CD4-positive, alpha-beta T cell treated with Interleukin-21 for 1 hour (primary cell): Measurements from ENCODE around the gene GABRD.

Experiments
- DNase-seq: peaks from one replicate; pipeline ENCODE4 v3.0.0-alpha.2; 2020

The GABRD gene

DNA sequence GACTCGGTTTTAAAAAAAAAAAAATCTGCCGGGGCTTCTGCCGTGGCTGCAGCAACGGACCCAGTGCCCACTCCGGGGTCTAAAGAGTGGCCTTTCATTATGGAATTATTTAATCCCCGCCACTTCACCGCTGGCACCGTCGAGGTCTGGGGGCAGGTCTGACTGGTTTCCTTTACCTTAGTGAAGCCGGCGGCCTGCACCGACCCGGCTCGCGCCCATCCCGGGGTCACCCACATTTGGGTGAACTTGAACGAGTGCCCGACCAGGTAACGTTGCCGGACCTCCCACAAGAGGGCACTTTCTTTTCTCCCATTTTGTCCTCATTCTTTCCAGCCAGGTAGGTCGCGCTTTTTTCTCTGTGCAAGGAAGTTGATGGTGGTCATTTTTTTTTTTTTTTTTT lies 35.4 kb downstream of the GABRD start:
- DNase-seq: no peak

DNA sequence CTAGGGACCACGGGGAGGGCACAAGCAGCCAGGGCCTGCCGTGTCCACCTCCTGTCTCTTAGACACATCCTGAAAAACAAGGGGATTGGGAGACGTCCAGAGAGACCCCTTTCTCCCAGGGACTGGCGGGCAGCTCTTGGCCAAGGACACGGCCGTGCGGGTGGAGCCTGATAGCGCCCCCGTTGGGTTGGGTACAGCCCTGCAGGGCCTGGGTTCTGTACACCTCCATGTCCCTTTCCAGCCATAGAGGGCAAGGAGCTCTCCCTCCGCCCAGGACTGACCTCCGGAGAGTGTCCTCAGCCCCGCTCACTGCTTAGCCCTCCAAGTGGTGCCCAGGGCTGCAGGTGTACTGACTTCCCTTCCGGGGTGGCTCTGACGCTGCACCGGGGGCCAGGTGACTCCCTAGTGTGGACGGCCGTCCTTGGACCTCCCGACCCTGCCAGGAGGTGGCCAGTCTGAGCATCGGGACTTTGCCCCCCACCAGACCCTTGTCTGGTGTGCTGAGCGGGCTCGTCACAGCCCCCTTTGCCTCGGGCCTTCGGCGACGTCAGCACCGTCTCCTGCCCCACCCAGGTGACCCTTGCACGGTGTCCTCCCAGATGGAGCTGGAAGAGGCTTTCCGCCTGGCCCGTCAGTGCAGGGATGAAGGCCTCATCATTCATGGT lies 36.9 kb downstream of the GABRD start:
- no peak for DNase-seq

DNA sequence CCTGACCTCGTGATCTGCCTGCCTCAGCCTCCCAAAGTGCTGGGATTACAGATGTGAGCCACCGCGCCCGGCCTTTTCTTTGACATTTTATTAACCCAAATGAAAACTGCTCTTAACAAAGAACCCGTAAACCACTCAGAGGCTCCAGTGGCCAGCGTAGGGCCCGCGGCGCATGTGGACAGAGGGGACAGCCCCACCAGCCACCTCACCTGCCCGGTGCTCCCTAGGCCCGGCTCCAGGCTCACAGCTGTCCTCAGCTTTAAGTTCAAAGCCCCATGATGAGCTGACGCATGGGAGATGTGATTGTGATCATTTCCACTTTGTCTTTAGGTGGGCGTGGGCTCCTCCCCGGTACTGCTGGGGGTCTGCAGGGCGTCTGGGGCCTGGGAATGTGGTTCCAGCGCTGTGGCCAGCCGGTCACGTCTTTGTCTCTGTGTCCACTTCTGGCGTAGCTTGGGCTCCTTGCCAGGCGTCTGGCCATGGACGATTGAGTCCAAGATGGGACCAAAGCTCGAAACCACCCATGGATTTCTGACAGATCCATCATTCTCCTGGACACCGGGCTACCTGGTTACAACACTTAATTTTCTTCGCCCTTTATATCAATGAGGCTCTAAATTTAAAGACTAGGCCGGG lies 37.9 kb downstream of the GABRD start:
- DNase-seq: no peak

DNA sequence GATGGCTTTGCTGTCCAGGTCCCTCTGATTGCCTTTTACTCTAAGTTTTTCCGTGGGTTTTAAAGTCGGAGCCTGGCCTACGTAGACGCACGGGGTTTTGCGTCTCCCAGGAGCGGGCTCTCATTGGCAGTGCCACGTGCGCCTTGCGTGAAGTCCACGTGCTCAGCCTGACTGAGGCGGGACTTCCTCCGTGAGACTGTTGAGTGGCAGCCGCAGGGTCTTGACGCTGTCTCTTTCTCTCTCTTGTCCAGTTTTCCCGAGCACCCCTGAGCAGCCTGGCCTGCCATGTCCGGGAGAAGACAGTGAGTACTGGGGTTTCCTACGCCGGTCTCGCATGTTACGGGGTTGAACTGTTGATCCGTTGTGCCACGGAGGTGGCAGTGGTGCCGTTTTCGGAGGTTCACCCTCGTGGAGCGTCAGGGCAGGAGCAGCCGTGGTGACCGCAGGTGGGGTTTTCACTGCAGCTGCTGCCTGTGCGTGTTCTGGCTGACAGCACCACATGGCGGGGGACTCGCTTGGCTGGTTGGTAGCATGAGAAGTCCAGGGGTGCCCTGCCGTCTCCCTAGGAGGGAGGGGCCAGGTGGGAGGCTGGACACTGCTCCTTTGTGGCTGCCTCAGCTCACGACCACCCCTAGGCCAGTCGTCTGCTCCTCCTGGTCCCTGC lies 40.3 kb downstream of the GABRD start:
- no peak for DNase-seq

DNA sequence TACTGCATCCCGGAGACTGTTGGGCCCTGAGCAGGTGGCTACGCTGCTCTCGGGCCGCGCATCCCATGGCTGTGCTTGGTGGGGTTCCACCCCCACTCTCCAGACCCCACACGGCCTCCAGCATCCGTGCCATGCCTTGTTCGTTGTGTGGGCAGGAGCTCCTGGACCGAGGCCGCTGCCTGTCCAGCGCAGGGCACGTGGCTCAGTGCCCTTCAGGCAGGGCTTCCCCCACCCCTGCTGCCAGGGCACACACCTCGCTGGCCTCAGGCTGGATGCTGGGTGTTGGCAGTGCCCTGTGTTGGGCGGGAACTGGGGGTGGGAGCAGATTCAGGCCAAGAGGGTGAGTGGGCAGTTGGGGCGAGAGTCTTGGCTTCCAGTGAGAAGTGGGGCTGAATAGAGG lies 40.9 kb downstream of the GABRD start:
- no peak for DNase-seq

DNA sequence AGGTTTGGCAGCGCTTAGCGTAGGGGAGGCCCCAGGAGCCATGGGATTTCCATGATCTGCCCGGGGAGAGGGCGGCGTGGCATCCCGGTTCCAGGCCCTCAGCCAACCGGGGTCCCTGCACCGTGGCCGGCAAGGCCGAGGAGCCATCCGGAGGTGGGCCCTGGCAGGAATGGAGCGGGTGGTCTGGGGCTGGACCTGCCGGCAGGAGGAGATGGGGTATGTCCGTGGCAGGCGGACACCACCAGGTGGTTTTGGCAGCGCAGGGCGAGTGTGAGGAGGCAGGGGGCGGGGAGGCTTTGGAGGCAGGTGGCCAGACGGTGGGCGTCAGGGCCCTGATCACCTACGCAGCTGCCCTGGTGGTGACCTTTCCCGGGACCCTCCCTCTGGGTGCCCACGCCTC lies 41.4 kb downstream of the GABRD start:
- DNase-seq: no peak

DNA sequence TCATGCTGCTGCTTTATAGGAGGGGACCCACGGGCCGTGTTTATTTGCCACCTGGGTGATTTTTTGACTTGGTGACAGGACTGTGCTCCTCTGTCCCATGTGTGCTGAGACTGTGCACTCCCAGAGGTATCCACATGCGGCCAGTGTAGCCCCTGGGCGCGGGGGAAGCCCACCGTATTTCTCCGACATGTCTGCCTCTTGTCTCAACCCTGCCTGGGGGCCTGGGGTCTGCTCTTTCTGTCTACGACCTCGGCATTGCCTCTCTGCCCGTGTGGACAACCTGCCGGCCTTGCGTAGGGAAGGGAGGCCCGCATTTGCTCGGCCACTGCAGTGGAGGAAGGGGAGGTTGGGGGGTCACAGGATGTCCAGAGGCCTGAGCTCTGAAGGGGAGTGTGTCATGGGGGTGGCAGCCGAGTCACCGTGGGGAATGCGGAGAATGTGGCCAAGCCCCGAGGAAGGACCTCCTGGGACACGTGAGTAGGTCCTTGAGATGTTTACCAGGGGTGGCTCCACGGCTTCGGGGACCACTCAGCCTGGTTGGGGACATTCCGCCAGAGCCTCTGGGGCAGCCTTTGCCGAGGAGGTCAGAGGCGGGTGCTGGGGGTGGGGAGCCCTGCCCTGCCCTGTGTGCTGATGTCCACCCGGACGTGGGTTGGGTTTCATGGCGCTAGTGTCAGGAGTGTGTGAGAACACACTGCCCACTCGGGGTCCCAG lies 42.1 kb downstream of the GABRD start:
- DNase-seq: no peak

DNA sequence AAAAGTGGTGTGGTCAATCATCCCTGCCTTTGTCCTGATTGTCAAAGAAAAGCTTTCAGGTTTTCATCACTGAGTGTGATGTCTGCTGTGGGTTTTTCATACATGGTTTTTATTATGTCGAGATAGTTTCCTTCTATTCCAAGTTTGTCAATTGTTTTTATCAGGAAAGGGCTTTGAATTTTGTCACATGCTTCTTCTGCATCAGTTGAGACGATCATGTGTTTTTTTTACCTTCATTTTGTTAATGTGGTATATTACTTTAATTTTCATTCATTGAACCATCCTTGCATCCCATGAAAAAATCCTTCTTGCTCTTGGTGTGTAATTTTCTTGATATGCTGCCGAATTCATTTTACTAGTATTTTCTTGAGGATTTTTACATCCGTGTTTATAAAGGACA lies 46.6 kb downstream of the GABRD start:
- DNase-seq: no peak

DNA sequence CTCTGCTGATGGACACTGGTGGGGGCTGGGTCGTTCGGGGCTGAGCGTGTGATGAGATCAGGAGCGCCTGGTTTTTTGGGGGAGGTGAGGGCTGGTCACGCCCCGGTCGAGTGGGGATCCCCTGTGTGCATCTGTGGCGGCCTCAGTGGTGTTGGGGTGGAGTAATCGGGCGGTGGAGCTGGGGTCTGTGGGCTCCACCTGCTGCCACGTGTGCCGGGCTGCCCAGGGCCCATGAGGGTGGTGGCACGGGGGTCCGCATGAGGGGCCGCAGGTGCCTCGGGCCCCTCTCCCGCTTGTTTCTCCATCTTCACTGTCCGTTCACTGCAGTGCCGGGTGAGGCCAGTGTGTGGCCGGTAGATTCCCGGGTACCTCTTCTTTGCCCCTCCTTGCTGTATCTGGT lies 48.2 kb downstream of the GABRD start:
- no peak for DNase-seq

DNA sequence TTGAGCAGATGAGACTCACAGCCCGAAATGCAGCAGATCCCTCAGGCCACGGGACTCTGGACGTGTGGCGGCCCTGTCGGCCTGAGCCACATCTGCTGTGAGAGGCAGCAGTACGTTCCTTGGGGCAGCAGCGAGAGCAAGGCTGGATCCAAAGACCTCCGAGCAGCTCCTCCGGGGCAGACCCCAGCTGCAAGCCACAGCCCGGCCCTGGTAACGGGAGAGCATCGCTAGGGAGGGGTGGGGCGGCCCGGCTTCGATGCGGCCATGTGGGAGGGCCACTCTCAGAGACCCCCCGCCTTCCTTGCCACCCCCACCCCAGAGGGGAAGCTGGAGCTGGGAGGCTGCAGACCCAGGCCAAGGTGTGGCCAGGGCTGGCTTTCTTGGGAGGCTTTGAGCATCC lies 48.8 kb downstream of the GABRD start:
- DNase-seq: no peak

DNA sequence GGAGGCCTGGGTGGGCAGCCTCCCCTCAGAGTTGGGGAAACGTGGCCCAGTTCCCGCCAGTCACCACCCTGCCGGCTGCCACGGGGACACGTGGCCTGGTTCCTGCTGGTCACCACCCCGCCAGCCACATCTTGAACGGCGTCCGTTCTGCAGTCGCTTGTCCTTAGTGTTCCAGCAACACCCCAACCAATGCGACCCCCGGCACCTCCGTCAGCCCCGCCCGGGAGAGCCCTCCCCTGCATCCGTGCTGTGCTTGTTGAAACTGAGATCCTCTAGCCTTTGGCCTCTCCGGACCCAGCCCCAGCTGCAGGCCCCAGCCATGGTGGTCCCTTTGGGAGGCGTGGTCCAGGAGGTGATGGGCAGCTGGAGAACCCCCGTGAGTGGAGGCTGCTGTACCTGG lies 49.8 kb downstream of the GABRD start:
- no peak for DNase-seq

DNA sequence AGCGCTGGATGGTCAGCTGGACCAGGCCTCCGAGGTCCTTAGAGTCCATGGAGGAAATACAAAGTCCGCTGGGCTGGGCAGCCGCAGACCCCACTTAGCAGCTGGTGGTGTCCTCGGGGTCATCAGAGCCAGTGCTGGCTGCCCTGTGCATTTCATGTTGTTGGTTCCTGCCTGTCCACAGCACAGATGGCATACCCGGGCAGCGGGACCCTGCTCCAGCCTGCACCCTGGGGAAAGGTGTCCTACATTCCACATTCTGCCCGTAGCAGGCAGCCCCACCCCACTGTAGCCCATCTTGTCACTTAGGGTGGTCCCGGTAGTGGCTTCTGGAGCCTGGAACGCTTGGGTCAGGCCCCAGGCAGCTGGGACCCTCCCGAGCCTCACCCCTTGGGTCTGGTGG lies 50.9 kb downstream of the GABRD start:
- no peak for DNase-seq

DNA sequence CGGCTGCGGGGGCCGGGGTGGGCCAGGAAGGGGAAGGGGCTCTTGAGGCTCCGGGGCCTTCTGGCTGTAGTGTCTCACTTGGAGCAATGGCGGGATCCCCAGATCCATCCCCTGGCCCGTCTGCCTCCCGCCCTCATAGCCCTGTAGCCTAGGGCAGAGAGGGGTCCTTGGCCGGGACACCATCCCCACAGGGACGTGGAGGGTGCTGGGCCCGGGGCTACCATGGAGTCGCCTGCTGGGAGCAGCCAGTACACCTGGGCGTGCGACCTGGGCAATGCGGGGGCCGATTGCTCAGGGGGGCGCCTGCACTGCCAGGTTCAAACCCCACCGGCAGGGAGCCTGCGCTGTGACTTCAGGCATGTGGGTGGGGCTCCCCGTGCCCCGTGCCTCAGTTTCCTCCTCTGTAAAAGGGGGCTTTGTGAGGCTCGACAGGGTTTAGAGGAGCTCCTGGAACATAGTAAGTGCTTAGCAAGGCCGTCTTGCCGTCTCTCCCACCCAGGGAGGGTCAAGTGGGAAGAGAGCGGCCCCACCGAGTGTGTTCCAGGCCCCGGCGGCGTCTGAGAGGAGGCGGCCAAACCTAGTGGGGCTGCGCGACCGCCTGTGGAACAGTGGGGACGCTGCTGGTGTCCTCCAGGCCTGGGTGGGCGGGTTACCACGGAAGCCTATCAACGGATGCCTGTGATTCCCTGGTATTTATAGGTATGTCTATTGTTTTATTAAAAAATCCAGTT lies 51.8 kb downstream of the GABRD start:
- no peak for DNase-seq

DNA sequence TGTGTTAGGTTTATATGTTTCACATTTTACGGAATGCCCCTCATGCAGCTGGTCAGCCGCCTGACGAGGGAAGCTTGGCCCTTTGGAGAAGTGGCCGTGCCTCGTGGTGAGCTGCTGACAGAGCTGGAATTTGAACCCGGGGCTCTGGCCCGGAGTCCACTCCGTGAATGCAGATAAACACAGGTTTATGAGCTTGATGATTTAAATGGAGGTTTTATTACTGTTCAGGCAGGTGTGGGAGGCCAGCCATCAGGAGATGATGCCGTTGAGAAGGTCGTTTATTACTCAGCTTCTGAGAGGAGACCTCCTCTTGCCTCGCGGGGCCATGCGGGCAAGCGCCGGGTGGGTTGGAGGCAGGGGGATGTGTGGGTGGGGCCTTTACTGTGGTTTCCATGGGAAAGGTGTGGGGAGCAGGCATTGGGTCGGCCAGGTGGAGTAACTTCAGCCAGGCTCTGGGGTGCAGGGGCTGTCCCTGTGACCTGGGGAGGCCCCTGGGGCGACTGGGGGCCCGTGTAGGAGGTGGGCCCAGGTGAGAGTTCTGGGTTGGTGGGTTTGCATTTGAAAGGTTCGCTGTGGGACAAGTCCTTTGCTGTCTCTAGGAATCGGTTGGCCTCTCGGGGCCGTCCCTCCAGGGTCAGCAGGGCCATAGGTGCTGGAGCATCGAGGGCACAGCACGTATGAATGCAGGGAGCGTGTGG lies 53.1 kb downstream of the GABRD start:
- no peak for DNase-seq

DNA sequence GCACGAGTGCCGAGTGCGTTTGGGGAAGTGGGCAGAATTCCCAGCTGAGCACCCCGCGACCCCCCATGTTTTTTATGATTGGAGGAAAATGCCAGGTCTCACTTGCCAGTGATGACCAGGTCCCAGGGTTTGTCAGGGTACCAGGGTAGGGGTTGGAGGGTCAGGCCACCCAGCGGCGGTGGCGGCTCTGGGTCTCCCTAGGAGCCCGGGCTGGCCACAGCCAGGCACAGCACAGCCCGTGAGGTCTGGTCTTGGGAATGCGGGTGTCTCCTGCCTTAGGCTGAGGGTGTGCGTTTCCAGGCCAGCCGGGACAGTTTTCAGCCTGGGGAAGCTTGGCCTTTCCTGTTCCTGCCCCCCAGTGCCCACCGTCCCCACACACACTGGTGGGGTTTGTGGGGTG lies 53.7 kb downstream of the GABRD start:
- DNase-seq: no peak

DNA sequence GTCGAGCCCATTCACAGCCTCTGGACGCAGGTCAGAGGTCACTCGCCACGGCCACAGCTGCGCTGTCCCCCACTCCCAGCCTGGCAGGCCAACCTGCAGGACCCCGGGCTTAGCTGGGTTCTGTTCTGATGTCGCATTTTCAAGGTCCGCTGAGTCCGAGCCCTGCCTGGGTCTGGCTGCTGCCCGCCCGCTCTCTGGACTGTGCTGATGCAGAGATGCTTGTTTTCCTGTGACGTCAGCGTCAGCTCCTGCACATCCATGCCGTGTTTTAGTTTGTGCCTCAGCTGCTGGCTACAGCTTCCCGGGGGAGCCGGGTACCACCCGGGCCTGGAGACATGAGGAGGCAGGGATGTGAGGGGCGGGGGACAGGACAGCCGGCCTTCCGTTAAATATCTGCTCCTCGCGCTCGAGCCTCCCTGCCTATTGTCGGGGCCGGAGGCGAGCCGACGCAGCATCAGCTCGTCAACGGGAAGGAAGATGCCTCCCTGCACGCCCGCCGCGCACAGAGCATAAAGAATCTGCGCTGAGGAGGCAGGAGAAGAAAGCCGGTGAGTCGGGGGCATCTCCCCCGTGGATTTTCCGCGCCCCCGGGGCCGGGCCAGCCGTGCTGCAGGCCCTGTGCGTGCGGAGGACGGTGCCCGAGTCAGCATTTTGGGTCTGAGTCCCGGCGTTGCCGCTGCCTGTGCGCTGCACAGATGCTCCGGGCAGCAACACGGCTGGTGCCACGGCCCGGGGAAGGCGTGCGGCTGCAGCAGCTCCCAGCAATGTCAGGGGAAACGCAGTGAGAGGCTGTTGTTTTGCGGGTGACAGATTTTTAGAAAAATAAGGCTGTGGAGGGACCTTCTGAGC lies 54.5 kb downstream of the GABRD start:
- DNase-seq: no peak

DNA sequence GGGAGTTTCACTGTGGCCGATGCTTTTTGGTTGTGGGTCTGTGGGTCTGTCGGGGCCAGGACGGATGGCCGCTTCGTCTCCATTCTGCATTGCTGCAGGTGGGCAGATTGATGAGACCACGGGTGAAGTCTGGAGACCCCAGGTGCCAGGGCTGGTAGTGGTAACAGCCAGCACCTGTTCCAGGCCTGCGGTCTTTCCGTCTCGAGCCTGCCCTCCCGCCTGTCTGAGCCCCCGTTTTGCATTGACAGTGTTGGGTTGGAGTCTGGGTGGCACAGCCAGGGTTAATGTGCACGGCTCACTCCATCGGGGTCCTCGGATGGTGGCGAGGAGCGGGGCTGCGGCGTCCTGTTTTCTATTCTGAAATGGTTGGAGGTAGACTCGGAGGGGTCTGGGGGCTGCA lies 55.3 kb downstream of the GABRD start:
- no peak for DNase-seq

DNA sequence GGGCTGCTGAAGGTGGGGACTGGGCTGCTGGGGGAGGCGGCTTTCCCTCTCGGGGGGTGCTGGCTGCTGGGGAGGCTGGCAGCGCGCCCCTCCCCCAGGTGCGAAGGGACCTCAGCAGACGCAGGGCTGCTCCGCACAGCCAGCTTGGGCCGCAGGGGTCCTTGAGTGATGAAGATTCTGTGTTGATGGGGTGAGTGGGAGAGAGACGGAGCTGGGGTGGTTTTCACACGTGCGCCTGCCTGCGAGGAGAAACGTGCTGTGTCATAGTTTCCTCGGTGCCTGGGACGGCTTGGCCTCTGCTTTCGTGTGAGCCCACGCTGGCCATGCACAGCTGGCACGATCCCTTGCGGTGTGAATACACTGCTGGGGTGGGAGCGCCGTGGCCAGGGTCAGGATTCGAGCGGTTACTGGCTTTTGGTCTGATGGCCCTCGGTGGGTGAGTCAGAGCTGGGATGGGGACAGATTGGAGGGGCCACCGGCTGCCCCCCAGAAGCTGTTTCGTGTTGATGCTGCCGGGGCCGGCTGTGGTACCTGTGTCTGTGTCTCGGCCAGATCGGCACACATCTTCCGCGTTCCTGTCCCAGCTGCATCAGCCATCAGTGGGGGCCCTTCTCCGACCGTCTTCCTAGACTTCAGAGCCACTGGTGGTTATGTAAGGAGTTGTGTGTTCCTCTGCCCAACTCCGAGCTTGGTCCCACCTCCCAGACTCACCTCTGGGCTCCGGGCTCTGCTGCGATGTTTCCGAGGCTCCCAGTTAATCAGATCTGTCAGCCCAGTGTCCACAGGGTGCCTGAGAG lies 56.0 kb downstream of the GABRD start:
- DNase-seq: no peak

DNA sequence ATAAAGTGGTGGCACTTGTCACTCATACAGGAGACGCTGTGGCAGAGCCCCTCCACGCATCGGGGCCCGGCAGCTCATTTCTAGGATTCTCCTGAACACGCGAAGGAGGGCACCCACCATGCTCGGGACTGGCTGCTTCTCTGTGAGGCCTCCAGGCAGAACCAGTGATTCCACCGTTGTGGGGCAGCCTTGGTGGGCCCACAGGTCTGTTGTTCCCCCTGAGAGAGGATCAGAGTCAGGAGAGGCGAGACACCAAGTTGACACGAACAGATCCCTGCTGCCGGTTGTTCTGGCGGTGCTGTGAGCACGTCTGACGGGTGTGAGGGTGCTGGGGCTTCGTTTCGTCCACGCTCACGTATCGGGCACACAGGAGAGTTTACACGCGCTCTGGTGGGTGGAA lies 57.7 kb downstream of the GABRD start:
- DNase-seq: no peak

DNA sequence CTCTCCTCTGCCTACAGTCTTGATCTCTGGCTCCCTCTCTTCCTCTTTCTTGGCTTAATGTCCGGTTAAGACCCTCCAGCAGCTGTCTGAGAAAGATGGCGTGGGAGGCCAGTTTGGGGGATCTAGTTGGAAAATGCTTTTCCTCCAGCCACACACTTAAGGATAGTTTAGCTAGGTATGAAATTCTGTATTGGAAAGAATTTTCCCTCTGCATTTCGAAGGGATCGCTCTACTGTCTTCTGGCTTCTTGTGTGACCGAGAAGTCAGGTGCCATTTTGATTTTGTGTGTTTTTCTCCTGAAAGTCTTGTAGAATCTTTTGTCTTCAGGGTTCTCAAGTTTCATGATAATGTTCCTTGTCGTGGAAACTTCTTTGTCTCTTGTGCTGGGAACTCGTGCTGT lies 59.0 kb downstream of the GABRD start:
- DNase-seq: no peak
